IMR-90 (cell line): ENCODE data around the gene PTPN11.
"Not testable (repeated sequence)": the region's sequence is repeated elsewhere in the genome, so short reads cannot be mapped to it uniquely, and the experiment has no call there.

ENCODE experiments used
- CTCF ChIP-seq: conservative IDR thresholded peaks from 2 replicates; pipeline ENCODE4 v1.5.1; 2012; ENCODE audit warnings: mild to moderate bottlenecking, low read depth, low read length, improper control_type of control experiment
- RCOR1 ChIP-seq: IDR thresholded peaks from 2 replicates; pipeline ENCODE4 v1.6.1; 2012; ENCODE audit warnings: mild to moderate bottlenecking, low read length, improper control_type of control experiment; ENCODE audit not compliant: insufficient replicate concordance
- RFX5 ChIP-seq: IDR thresholded peaks from 2 replicates; pipeline ENCODE4 v1.8.0; 2012; ENCODE audit warnings: low read depth, mild to moderate bottlenecking, low read length, moderate library complexity
- SMC3 ChIP-seq: fragments of 150-350 bp; IDR thresholded peaks from 2 replicates; pipeline ENCODE4 v1.6.1; 2016; ENCODE audit warnings: low read depth, mild to moderate bottlenecking, antibody characterized with exemption, low read length, moderate library complexity

GRCh38 chr12:112448165-112448564 is 29.4 kb downstream of the PTPN11 start:
- not testable (repeated sequence) for TF ChIP-seq RFX5, RCOR1, SMC3, CTCF
